HG03457 (cell line): ENCODE measurements around the gene ATE1.
A peak's percentile ranks its signal among the peaks of the same experiment; 100 is the strongest.
"Not testable (repeated sequence)": the region's sequence is repeated elsewhere in the genome, so short reads cannot be mapped to it uniquely, and the experiment has no call there.

Experiments used
- ATAC-seq: cut with Tn5 transposase; IDR thresholded peaks from one replicate; pipeline ENCODE4 v1.9.1; 2021; ENCODE audit warnings: moderate number of reproducible peaks; ENCODE audit not compliant: unreplicated experiment

Gene ATE1

GRCh38 chr10:121930268-121931085, 2.6 kb upstream of the ATE1 start:
- not testable (repeated sequence) for ATAC-seq

GRCh38 chr10:121929585-121930267, 1.9 kb upstream of the ATE1 start:
- ATAC-seq, result not testable (repeated sequence)

GRCh38 chr10:121928528-121928884, 675 bp upstream of the ATE1 start:
- no peak for ATAC-seq

GRCh38 chr10:121927318-121927840, 452 bp downstream of the ATE1 start:
- peak; percentile 28 for ATAC-seq

- ATAC-seq, result peak; percentile 1
Measured at GRCh38 chr10:121926671-121927317, 1.0 kb downstream of the ATE1 start.

- no peak for ATAC-seq
Measured at GRCh38 chr10:121926157-121926556, 1.7 kb downstream of the ATE1 start.

GRCh38 chr10:121921238-121921931, 6.4 kb downstream of the ATE1 start:
- ATAC-seq, result no peak

- no peak for ATAC-seq
Measured at GRCh38 chr10:121919666-121920065, 8.2 kb downstream of the ATE1 start.

- not testable (repeated sequence) for ATAC-seq
Measured at GRCh38 chr10:121918800-121919199, 9.0 kb downstream of the ATE1 start.

- ATAC-seq, result no peak
Measured at GRCh38 chr10:121914661-121915060, 13.2 kb downstream of the ATE1 start.

GRCh38 chr10:121911421-121911697, 16.5 kb downstream of the ATE1 start:
- ATAC-seq, result no peak

- no peak for ATAC-seq
Measured at GRCh38 chr10:121910673-121911420, 17.0 kb downstream of the ATE1 start.

- ATAC-seq, result no peak
Measured at GRCh38 chr10:121904888-121905287, 22.9 kb downstream of the ATE1 start.

GRCh38 chr10:121900443-121901174, 27.2 kb downstream of the ATE1 start:
- ATAC-seq, result no peak

GRCh38 chr10:121899727-121900126, 28.1 kb downstream of the ATE1 start:
- no peak for ATAC-seq

GRCh38 chr10:121891103-121891502, 36.7 kb downstream of the ATE1 start:
- ATAC-seq, result no peak

GRCh38 chr10:121889212-121889611, 38.6 kb downstream of the ATE1 start:
- no peak for ATAC-seq

- ATAC-seq, result no peak
Measured at GRCh38 chr10:121886997-121887622, 40.7 kb downstream of the ATE1 start.

GRCh38 chr10:121886181-121886580, 41.6 kb downstream of the ATE1 start:
- no peak for ATAC-seq
